HG02943 (cell line): ENCODE data around the gene RASGRF2.
"Not testable (repeated sequence)": the region's sequence is repeated elsewhere in the genome, so short reads cannot be mapped to it uniquely, and the experiment has no call there.

Source experiments
- ATAC-seq: cut with Tn5 transposase; IDR thresholded peaks from one replicate; pipeline ENCODE4 v1.9.1; 2021; ENCODE audit warnings: mild to moderate bottlenecking, low read depth, moderate library complexity; ENCODE audit not compliant: unreplicated experiment

The RASGRF2 gene

GRCh38 chr5:81121836-81122630 is 161.9 kb downstream of the RASGRF2 start:
- no peak for ATAC-seq

GRCh38 chr5:81124689-81125088 is 164.5 kb downstream of the RASGRF2 start:
- not testable (repeated sequence) for ATAC-seq

GRCh38 chr5:81125959-81126358 is 165.8 kb downstream of the RASGRF2 start:
- ATAC-seq, result no peak

GRCh38 chr5:81128416-81128815 is 168.3 kb downstream of the RASGRF2 start:
- no peak for ATAC-seq

GRCh38 chr5:81132381-81132780 is 172.2 kb downstream of the RASGRF2 start:
- no peak for ATAC-seq

GRCh38 chr5:81134066-81134465 is 173.9 kb downstream of the RASGRF2 start:
- ATAC-seq, result no peak

- no peak for ATAC-seq
These were observed 174.4 kb downstream of the RASGRF2 start for GRCh38 chr5:81134566-81134965.

GRCh38 chr5:81136557-81136956 is 176.4 kb downstream of the RASGRF2 start:
- ATAC-seq, result no peak

GRCh38 chr5:81137833-81138232 is 177.7 kb downstream of the RASGRF2 start:
- no peak for ATAC-seq

- ATAC-seq, result no peak
These were observed 180.3 kb downstream of the RASGRF2 start for GRCh38 chr5:81140441-81140840.

- ATAC-seq, result no peak
These were observed 180.8 kb downstream of the RASGRF2 start for GRCh38 chr5:81140943-81141342.

- no peak for ATAC-seq
These were observed 181.9 kb downstream of the RASGRF2 start for GRCh38 chr5:81142108-81142507.

- no peak for ATAC-seq
These were observed 185.3 kb downstream of the RASGRF2 start for GRCh38 chr5:81145329-81145935.

- ATAC-seq, result no peak
These were observed 185.9 kb downstream of the RASGRF2 start for GRCh38 chr5:81146031-81146430.

- ATAC-seq, result no peak
These were observed 187.1 kb downstream of the RASGRF2 start for GRCh38 chr5:81147011-81147885.

GRCh38 chr5:81147886-81148571 is 187.9 kb downstream of the RASGRF2 start:
- ATAC-seq, result no peak

- ATAC-seq, result no peak
These were observed 191.4 kb downstream of the RASGRF2 start for GRCh38 chr5:81151546-81151945.

- ATAC-seq, result no peak
These were observed 194.6 kb downstream of the RASGRF2 start for GRCh38 chr5:81154725-81155124.

GRCh38 chr5:81156732-81157131 is 196.6 kb downstream of the RASGRF2 start:
- no peak for ATAC-seq

GRCh38 chr5:81161012-81161601 is 200.9 kb downstream of the RASGRF2 start:
- ATAC-seq, result no peak
